GM18858 (cell line): Measurements from ENCODE around the gene PHLDA1.

ENCODE experiments used
- ATAC-seq: cut with Tn5 transposase; IDR thresholded peaks from one replicate; pipeline ENCODE4 v1.9.1; 2021; ENCODE audit not compliant: unreplicated experiment

PHLDA1 gene

GRCh38 chr12:76020281-76020680, 11.3 kb downstream of the PHLDA1 start:
- ATAC-seq, result no peak

GRCh38 chr12:76018672-76019071, 12.9 kb downstream of the PHLDA1 start:
- ATAC-seq, result no peak

GRCh38 chr12:76018111-76018510, 13.5 kb downstream of the PHLDA1 start:
- ATAC-seq, result no peak

- no peak for ATAC-seq
Measured at GRCh38 chr12:76014007-76014406, 17.6 kb downstream of the PHLDA1 start.

- ATAC-seq, result no peak
Measured at GRCh38 chr12:76013603-76014002, 18.0 kb downstream of the PHLDA1 start.

GRCh38 chr12:76012644-76013043, 18.9 kb downstream of the PHLDA1 start:
- no peak for ATAC-seq

GRCh38 chr12:76010732-76011458, 20.7 kb downstream of the PHLDA1 start:
- ATAC-seq, result no peak

- ATAC-seq, result no peak
Measured at GRCh38 chr12:76008428-76008827, 23.1 kb downstream of the PHLDA1 start.

GRCh38 chr12:76007640-76008039, 23.9 kb downstream of the PHLDA1 start:
- no peak for ATAC-seq

GRCh38 chr12:76006028-76006925, 25.3 kb downstream of the PHLDA1 start:
- no peak for ATAC-seq

- no peak for ATAC-seq
Measured at GRCh38 chr12:76003355-76003638, 28.3 kb downstream of the PHLDA1 start.

GRCh38 chr12:76002598-76003354, 28.8 kb downstream of the PHLDA1 start:
- no peak for ATAC-seq

GRCh38 chr12:75998292-75999063, 33.1 kb downstream of the PHLDA1 start:
- ATAC-seq, result no peak

GRCh38 chr12:75997658-75998057, 33.9 kb downstream of the PHLDA1 start:
- no peak for ATAC-seq

GRCh38 chr12:75996861-75997447, 34.6 kb downstream of the PHLDA1 start:
- ATAC-seq, result no peak

GRCh38 chr12:75995691-75996090, 35.9 kb downstream of the PHLDA1 start:
- no peak for ATAC-seq

- no peak for ATAC-seq
Measured at GRCh38 chr12:75994069-75994740, 37.4 kb downstream of the PHLDA1 start.

- ATAC-seq, result no peak
Measured at GRCh38 chr12:75991753-75992152, 39.8 kb downstream of the PHLDA1 start.

- ATAC-seq, result no peak
Measured at GRCh38 chr12:75990189-75990912, 41.2 kb downstream of the PHLDA1 start.
